Measurements from ENCODE around the gene HES4.
A peak's percentile ranks its signal among the peaks of the same experiment; 100 is the strongest.
"Not testable (repeated sequence)": the region's sequence is repeated elsewhere in the genome, so short reads cannot be mapped to it uniquely, and the experiment has no call there.

The HES4 gene

GRCh38 chr1:1033009-1033587 is 33.2 kb upstream of the HES4 start:
- peak; percentile 61 to 67 for DNase-seq (ENCODE audit: low read depth in 2 of 2)

GRCh38 chr1:1032424-1032823 is 32.5 kb upstream of the HES4 start:
- no peak for DNase-seq (ENCODE audit: low read depth in 2 of 2)

GRCh38 chr1:1031659-1032235 is 31.9 kb upstream of the HES4 start:
- no peak for DNase-seq (ENCODE audit: low read depth in 2 of 2)

- DNase-seq (ENCODE audit: low read depth in 2 of 2): not testable (repeated sequence)
Measured at GRCh38 chr1:1030867-1031658, 31.2 kb upstream of the HES4 start.

- no peak for DNase-seq (ENCODE audit: low read depth in 2 of 2)
Measured at GRCh38 chr1:1027791-1028190, 27.9 kb upstream of the HES4 start.

GRCh38 chr1:1026599-1027413 is 26.9 kb upstream of the HES4 start:
- no peak for DNase-seq (ENCODE audit: low read depth in 2 of 2)

- DNase-seq (ENCODE audit: low read depth in 2 of 2): no peak
Measured at GRCh38 chr1:1025730-1026129, 25.8 kb upstream of the HES4 start.

- DNase-seq (ENCODE audit: low read depth in 2 of 2): no peak
Measured at GRCh38 chr1:1024771-1025699, 25.1 kb upstream of the HES4 start.

GRCh38 chr1:1024149-1024770 is 24.4 kb upstream of the HES4 start:
- DNase-seq (ENCODE audit: low read depth in 2 of 2): no peak

GRCh38 chr1:1023700-1024099 is 23.8 kb upstream of the HES4 start:
- DNase-seq (ENCODE audit: low read depth in 2 of 2): no peak

GRCh38 chr1:1022302-1023009 is 22.6 kb upstream of the HES4 start:
- no peak for DNase-seq (ENCODE audit: low read depth in 2 of 2)

- DNase-seq (ENCODE audit: low read depth in 2 of 2): no peak
Measured at GRCh38 chr1:1021920-1022259, 22.0 kb upstream of the HES4 start.

GRCh38 chr1:1021010-1021919 is 21.4 kb upstream of the HES4 start:
- DNase-seq (ENCODE audit: low read depth in 2 of 2): no peak

GRCh38 chr1:1020415-1021009 is 20.6 kb upstream of the HES4 start:
- DNase-seq (ENCODE audit: low read depth in 2 of 2): no peak

GRCh38 chr1:1020000-1020404 is 20.1 kb upstream of the HES4 start, which contains the start of gene AGRN:
TSS of gene AGRN (plus strand) at chr1:1020120. CDS start at chr1:1020173, 53 bp downstream.
- no peak for DNase-seq (ENCODE audit: low read depth in 2 of 2)

- peak; percentile 62 to 63 for DNase-seq (ENCODE audit: low read depth in 2 of 2)
Measured at GRCh38 chr1:1019122-1019999, 19.5 kb upstream of the HES4 start.

GRCh38 chr1:1018321-1018685 is 18.4 kb upstream of the HES4 start:
- DNase-seq (ENCODE audit: low read depth in 2 of 2): not testable (repeated sequence)
